GM18520 (cell line): Measurements from ENCODE around the gene HDAC5.
"Not testable (repeated sequence)": the region's sequence is repeated elsewhere in the genome, so short reads cannot be mapped to it uniquely, and the experiment has no call there.

Experiments
- ATAC-seq: cut with Tn5 transposase; IDR thresholded peaks from one replicate; pipeline ENCODE4 v1.9.1; 2021; ENCODE audit not compliant: unreplicated experiment

HDAC5 gene

DNA sequence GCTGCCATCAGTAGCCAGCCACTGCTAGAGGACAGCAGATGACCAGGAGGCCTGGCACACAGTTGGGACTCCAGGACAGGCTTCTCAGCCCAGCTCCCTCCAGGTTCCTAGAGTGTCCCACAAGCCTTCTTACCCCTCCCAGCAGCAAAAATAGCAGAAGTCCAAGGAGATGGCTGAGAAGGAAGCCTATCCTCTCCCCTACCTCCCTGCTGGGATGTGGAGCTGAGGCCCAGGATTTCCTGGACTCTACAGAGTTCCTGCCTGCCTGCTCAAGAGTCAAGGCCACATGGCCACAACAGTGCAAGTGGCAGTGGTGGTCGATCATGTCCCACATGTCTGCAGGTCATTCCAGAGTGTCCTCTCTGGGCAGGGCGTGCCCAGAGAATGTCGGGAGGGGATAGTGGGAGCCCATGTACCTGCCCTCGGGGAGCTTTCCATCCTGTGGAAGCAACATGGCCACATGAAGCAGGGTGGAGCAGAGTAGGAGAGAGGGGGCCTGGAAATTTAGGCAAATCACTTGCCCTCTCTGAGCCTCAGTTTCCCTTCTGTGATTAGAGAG is 10.6 kb upstream of the HDAC5 start:
- ATAC-seq = no peak

DNA sequence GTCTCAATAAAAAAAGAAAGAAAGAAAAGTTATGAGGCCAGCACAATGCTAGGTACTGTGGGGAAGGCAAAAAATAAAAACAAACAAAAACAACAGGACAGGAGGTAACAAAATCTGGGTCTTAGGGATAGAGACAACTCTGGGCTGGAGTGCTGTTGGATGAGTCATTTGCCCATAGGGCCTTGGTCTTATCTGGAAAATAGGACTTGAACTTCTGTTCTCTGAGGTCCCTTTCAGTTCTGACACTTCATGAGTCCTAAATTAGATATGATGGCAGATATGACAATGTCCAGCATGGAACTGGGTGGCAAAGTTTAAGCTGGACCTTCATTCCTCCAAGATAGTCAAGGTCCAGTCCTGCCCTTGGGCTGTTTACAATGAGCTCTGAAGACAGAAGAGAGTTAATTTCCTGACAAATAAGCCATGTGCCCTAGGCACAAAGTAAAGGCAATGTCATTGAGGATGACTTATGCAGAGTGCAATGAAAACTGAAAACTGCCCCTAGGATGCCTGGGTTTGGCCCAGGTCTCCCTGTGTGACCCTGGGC is 8.9 kb upstream of the HDAC5 start:
- no peak for ATAC-seq

DNA sequence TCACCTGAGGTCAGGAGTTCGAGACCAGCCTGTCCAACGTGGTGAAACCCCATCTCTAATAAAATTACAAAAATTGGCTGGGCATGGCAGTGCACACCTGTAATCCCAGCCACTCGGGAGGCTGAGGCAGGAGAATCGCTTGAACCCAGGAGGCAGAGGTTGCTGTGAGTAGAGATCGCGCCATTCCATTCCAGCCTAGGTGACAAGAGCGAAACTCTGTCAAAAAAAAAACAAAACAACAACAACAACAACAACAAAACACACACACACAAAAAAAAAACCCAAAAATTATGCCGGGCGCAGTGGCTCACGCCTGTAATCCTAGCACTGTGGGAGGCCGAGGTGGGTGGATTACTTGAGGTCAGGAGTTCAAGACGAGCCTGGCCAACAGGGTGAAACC is 7.9 kb upstream of the HDAC5 start:
- ATAC-seq = not testable (repeated sequence)

DNA sequence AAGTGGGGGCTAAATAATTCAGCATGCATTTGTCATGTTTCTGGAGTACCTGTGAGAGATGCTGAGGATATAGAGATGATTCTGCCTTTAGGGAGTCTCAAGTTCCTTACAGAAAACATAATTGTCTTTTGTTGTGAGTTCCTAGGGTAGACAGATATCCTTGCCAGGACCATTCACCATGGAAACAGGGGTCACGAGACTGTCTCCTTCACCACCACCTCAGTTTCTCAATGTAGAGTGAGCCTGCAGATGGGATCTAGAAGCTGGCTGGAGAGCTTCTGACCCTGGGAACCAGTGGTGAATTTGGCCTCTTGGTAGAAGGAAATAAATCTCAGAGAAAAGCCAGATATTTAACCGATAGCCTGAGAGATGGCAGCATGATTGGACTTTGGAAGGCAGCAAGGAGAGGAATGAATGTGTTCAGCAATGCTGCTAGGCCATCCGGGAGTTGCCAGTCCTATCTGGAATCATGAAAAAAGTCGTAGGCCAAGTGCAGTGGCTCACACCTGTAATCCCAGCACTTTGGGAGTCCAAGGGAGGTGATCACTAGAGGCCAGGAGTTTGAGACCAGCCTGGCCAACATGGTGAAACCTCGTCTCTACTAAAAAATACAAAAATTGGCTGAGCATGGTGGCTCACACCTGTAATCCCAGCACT is 7.4 kb upstream of the HDAC5 start:
- no peak for ATAC-seq

DNA sequence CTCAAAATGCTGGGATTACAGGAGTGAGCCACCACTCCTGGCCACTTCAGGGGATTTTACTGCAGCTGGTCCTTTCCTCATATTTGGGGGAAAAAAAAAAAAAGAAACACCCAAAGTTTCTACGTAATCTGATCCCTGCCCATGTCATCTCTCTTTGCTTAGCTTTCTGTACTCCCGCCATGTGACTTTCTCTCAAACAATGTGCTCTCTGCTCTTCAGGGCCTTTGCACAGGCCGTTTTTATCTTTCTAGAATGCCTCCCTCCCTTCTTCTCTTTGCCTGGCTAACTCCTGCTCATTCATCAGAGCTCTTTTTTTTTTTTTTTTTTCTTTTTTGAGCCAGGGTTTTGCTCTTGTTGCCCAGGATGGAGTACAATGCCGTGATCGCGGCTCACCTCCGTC is 4.9 kb upstream of the HDAC5 start:
- no peak for ATAC-seq

DNA sequence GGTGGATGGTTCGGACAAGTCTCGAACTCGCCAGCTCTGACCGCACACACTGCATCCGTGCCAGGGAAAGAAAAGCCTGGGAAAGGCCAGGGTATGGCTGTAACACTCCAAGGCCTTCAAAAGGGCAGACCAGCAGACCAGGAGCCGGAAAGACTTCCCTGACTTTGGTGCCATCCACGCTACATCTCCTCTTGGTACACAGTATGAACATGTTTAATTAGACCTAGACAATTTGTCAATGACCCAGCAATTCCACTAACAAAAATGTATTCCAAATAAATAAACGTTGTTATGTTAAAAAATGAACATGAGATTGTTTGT is 637 bp upstream of the HDAC5 start:
- no peak for ATAC-seq

DNA sequence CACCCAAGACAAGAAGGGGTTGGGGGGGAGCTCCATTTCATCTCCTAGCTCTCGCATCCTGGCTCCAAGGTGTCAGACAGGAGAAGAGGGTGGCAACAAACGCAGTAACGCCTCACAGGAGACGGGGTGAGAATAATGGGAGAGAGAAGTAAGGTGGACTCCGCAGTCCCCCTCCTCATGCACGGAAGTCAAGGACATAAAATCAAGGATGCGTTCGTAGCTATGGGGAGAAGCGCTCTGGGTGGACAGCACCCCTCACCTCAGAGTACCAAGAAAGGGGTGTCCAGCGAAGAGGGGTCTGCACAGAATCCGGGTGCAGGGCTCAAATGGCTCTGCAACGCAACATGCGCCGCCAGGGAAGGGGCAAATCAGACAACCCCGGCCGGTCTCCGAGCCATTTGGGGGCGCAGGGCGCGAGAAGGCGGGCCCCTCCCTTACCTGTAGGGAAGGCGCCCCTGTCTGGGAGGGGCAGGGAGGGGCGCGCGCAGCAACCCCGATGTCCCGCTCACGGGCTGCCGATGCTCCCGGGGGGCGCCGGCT is 555 bp downstream of the HDAC5 start:
- ATAC-seq = no peak

DNA sequence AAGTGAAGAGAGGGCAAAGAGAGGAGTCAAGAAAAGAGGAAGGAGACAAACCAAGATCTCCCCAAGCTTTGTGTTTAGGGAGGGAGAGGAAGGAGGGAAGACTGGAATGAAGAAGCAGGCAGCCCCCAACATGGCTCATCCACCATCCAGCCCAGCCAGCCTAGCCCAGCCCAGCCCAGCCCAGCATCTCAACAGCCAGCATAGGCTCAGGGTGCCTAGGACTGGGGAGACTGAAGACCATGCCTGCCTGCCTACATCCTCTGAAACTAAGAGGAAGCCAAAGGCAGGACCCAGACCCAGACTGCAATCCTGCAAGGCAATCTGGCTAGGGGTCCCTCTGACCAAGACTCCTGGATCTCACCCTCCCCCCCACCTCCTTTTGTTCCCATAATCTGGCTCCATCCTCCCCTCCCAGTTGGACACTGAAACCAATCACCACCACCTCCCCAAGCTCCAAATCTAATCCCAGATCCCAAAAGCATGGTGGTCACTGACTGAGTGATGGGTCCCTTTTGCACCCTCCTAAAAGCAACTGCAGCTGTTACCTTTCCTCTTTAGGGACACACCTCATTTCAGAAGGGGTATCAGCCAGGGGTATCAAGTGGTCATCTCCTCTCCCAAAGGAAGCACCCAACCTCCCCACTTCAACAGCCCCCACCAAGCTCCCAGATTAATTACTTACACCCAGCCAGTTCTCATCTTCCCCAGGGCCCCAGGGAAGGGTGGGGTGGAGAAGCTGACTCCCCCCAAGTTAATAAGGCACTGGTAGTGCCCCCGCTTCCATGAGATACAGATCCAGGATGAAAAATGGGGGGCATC is 1.2 kb downstream of the HDAC5 start:
- no peak for ATAC-seq

DNA sequence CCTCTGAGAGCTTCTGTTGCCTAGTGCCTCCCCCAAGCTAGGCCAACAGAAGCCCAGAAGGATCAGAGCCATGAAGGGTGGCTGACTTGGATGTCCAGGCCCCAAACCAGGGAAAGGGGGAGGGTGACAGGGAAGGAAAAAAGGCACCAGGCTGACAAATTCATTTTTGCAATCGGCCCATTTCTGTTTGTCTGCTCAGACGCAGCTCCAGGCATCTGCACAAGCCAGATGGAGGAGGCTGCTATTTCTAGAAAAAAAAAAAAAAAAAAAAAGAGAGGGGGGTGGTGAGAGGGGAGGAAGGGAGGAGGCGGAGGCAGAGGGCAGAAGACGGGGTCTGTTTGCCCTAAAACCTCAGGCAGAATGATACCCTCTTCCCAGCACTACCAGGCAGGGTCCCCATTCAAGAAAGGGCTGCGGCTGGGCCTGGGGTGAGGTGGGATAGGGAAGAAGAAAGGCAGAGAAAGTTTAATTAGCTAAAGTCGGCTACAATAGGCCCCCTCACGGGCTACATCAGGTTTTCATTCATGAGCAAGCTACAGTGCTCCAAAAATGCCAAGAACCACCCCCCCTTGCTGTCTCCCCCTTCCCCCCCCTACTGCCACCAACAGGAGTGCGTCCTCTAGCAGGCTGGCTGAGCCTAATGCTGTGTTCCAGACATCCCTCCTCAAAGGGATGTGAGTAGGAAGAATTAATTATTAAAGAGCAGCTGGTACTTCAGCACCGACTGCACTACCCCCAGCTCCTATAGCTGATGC is 2.4 kb downstream of the HDAC5 start:
- ATAC-seq = no peak

DNA sequence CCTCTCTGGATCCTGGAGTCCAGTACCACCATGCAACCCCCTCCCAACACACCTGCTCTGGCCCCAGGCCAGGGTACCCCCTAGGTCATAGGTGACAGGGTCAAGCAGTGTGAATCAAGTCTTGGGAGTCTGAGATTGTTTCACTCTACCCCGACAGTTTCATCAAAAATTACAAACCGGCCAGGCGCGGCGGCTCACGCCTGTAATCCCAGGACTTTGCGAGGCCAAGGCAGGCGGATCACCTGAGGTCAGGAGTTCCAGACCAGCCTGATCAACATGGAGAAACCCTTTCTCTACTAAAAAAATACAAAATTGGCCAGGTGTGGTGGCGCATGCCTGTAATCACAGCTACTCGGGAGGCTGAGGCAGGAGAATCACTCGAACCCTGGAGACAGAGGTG is 3.2 kb downstream of the HDAC5 start:
- ATAC-seq = not testable (repeated sequence)

DNA sequence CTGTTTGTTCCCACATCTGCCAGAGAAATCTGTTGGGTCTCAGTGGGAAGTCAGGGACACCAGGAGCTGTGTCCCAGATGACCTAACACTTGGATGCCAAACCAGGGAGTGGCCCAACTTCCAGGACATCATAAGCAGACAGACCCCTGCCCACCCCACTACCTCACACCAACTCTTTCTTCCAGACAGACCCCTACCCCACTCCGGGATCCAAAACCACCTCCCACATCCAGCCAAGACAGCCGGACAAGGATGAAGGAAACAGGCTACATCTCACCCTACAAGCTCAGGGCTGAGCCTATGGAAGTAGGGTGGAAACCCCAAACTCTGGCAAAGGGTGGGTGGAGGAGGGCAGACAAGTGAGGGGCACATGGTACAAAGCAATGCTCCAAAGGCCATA is 3.6 kb downstream of the HDAC5 start:
- no peak for ATAC-seq

DNA sequence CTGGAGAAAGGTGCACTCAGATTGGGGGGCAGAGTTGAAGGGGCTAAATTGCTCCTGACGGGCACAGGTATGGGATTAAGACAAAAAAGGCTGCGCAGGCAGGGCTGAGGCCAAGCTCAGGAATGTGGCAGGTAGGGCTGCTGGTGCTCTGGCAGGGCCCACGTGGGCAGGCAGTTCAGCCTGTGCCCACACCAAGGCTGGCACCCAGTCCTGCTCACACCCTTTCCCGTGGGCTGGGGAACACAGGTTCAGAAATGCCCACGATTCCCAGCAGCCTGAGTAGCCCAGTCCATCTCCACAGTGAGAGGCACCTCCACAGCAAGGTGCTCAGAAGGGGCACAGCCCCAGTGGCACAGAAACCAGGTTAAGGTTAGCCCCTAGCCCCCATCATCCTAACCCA is 4.4 kb downstream of the HDAC5 start:
- ATAC-seq = no peak

DNA sequence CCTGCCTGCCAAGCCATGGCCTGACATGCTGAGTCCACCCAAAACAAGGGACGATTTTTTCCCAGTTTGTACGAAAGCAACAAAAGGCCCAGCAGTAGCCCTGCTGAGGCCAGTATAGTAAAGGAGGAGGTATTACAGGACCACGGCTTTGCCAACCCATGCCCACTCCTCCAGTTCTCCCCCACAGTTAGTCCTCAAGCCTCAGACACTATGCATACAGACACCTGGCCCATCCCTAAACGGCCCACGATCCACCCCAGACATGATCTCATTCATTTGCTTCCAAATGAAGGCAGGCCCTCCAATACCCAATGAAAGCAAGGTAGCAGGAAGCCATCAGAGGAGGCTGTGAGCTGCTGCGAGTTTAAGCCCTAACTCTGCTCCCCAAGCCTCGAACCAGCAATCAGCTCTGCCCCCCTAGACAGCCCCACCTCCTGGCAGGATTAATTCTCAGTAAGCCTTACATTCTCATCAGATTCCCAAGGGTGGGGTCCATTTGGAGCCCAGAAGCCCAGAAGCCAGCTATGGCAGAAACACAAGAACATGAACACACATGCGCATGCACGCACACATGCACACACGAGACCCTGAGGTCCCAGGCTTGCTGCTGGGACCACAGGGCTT is 4.9 kb downstream of the HDAC5 start:
- no peak for ATAC-seq

DNA sequence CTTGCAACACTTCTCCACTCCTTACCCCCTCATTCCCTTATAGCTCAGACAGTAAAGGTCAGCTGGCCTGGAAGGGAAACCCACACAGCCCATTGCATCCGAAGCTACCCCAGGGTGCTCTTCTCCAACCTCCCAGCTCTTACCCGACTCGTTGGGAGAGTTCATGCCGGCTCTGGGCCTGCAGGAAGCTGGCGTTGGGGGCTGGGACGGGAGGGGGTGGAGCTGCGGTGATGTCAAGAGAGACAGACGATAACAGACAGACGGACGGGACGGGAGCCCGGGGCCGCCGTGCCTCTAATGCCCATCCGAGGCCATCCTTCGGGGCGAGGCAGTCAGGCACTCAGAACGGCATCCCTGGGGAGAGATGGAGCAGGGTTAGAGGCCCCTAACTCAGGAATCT is 6.1 kb downstream of the HDAC5 start:
- ATAC-seq = no peak

DNA sequence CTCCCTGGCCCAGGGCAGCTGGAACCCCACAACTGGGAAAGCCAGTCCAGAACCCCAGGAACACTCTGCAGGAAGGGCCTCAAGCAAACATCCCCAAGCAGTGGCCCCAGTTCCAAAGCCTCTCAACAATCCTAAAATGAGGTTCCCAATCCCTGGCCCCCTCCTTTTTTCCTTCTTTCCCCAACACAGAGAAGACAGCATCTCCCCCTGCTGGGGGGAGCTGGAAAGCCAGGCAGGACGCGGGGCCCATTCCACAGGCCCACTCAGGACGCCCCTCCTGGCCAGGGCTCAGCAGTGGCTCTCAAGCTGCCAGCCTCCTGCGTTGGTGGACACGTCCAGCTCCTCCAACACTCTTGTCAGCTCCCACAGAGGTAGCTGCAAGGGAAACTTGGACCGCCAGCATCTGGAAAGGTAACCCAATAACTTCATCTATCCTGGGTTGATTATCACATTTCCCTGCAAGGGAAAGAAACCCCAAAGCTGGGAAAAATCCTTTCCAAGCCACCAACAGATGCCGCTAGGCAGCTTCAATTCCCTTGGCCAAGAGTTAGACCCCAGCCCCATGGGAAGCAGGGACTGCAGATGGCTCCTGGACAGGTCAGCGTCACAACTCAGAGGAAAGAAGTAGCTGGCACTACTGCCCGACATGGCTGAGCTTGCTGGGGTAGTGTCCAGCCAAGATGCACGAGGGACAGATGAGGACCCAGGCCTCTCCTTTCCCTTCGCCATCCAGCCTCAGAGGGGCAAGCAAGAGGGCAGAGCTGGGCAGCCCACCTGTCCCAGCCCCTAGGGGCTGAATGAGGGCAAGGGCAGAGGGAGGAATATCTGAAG is 7.6 kb downstream of the HDAC5 start:
- ATAC-seq = no peak

DNA sequence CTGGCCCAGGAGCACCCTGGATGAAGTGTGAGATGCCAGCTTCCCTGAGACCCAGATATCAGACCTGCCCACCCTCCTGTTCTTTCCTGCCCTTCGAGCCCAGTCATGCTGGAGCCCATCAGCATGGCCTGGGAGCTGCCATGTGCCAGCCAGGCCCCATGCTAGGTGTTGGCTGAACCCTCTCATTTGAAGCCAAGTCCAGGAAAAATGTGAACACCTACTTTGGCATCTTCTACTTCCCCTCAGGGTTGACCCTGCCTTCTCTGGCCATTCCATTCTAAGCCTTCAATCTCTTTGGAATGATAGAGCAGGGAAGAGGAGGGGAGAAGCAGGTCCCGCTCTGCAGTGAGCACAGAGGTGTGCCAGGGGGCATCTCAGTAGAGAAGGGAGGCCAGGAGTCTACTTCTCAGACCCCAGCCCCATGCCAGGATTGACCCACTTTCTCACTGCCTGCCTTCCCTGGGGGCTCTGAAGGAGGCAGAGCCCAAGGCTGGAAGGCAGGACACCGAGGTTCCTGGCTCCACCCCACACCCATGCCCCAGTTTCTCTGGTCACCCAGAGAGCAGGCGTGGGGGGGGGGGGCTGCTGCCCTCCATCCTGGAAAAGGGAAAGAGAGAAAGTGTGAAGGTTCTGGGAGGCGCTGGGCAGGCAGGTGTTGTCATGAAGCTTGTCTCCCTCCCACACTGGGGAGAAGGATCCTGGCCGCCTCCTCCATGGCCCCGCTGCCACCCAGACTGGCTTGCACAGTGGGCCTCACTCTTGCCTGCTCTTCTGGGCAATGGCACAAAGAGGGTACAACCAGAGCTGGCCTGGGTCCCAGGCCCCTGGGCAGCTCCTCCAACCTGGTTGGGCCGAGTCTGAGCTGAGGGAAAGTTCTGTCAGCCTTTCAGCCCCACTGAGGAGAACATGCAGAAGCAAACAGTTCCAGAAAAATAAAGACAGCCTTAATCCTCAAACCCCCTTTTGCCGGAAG is 9.3 kb downstream of the HDAC5 start:
- ATAC-seq = no peak

DNA sequence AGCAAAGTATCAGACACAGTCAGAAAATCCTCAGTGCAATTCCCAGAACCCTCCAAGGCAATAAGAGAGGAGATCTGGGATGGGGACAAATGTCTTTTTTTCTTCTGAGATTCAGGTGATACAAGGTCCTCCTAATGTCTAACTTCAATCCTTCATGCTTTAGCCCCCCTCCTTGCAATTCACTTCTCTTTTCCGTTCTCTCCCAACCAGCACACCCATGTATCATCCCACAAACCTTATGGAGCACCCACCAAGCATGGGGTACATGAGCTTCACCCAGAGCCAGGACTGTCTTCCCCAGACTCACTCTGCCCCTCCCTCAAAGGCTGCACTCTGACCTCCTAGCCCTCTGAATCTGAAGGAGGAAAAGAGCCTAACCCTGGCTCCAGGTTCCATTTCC is 10.1 kb downstream of the HDAC5 start:
- ATAC-seq = no peak
